KOPT-K1 (cell line): ENCODE measurements around the gene MAST4.
"Not testable (repeated sequence)": the region's sequence is repeated elsewhere in the genome, so short reads cannot be mapped to it uniquely, and the experiment has no call there.

Experiments used
- H3K27ac ChIP-seq: fragments of 200-600 bp; sonication (generic); 2 replicates; pipeline ENCODE4 v1.5.1; 2016; ENCODE audit warnings: antibody characterized with exemption, mild to moderate bottlenecking, low read depth, low read length; ENCODE audit not compliant: poor library complexity, severe bottlenecking
- H3K36me3 ChIP-seq: fragments of 200-600 bp; sonication (generic); 2 replicates; pipeline ENCODE4 v1.5.1; 2017; ENCODE audit warnings: antibody characterized with exemption, mild to moderate bottlenecking, low read length, moderate library complexity; ENCODE audit not compliant: insufficient read depth
- H3K9me3 ChIP-seq: fragments of 200-600 bp; sonication (generic); 2 replicates; pipeline ENCODE4 v1.5.1; 2017; ENCODE audit warnings: antibody characterized with exemption, low read length, mild to moderate bottlenecking; ENCODE audit not compliant: insufficient read depth, poor library complexity, severe bottlenecking

The MAST4 gene

GRCh38 chr5:66680804-66681203, 84.6 kb downstream of the MAST4 start:
- Histone ChIP-seq H3K36me3 (no peaks in the 10 kb centered on the region), H3K27ac (no peak overlapping the region)

GRCh38 chr5:66684663-66685062, 88.5 kb downstream of the MAST4 start:
- H3K36me3 ChIP-seq: no peaks in the 10 kb centered on the region
- H3K9me3 ChIP-seq: no peaks in the 10 kb centered on the region
- H3K27ac ChIP-seq: no peak overlapping the region

More at GRCh38 chr5:66680804-66681203, 84.6 kb downstream of the MAST4 start:
- no peaks in the 10 kb centered on the region for H3K9me3 ChIP-seq

- no peak overlapping the region for H3K27ac ChIP-seq
- H3K9me3 ChIP-seq: no peaks in the 10 kb centered on the region
- no peaks in the 10 kb centered on the region for H3K36me3 ChIP-seq
These were observed 93.5 kb downstream of the MAST4 start for GRCh38 chr5:66689522-66690220.

GRCh38 chr5:66694036-66694435, 97.8 kb downstream of the MAST4 start:
- H3K27ac ChIP-seq: no peak overlapping the region
- H3K36me3 ChIP-seq: no peaks in the 10 kb centered on the region
- no peaks in the 10 kb centered on the region for H3K9me3 ChIP-seq

- not testable (repeated sequence) for H3K36me3 ChIP-seq, H3K9me3 ChIP-seq, H3K27ac ChIP-seq
These were observed 99.6 kb downstream of the MAST4 start for GRCh38 chr5:66695840-66696239.

- Histone ChIP-seq H3K9me3 (no peaks in the 10 kb centered on the region), H3K36me3 (no peaks in the 10 kb centered on the region), H3K27ac (no peak overlapping the region)
These were observed 101.8 kb downstream of the MAST4 start for GRCh38 chr5:66697796-66698564.

- Histone ChIP-seq H3K9me3 (no peaks in the 10 kb centered on the region), H3K27ac (no peak overlapping the region), H3K36me3 (no peaks in the 10 kb centered on the region)
These were observed 105.1 kb downstream of the MAST4 start for GRCh38 chr5:66701244-66701643.

GRCh38 chr5:66702426-66702825, 106.2 kb downstream of the MAST4 start:
- Histone ChIP-seq H3K9me3 (no peaks in the 10 kb centered on the region), H3K27ac (no peak overlapping the region), H3K36me3 (no peaks in the 10 kb centered on the region)

GRCh38 chr5:66704790-66705425, 108.7 kb downstream of the MAST4 start:
- H3K27ac ChIP-seq: no peak overlapping the region
- H3K36me3 ChIP-seq: no peaks in the 10 kb centered on the region
- H3K9me3 ChIP-seq: no peaks in the 10 kb centered on the region

GRCh38 chr5:66708368-66708767, 112.2 kb downstream of the MAST4 start:
- no peak overlapping the region for H3K27ac ChIP-seq
- no peaks in the 10 kb centered on the region for H3K36me3 ChIP-seq
- H3K9me3 ChIP-seq: peaks cover 10% of the 10 kb centered on the region

GRCh38 chr5:66710557-66711088, 114.4 kb downstream of the MAST4 start:
- Histone ChIP-seq H3K36me3 (no peaks in the 10 kb centered on the region), H3K27ac (no peak overlapping the region), H3K9me3 (peaks cover 10% of the 10 kb centered on the region)

- H3K27ac ChIP-seq: no peak overlapping the region
- H3K36me3 ChIP-seq: no peaks in the 10 kb centered on the region
- H3K9me3 ChIP-seq: peaks cover 10% of the 10 kb centered on the region
These were observed 117.8 kb downstream of the MAST4 start for GRCh38 chr5:66713998-66714397.

- no peak overlapping the region for H3K27ac ChIP-seq
- H3K36me3 ChIP-seq: no peaks in the 10 kb centered on the region
- H3K9me3 ChIP-seq: no peaks in the 10 kb centered on the region
These were observed 121.5 kb downstream of the MAST4 start for GRCh38 chr5:66717455-66718373.

GRCh38 chr5:66718374-66719002, 122.3 kb downstream of the MAST4 start:
- no peaks in the 10 kb centered on the region for H3K36me3 ChIP-seq
- H3K9me3 ChIP-seq: no peaks in the 10 kb centered on the region
- no peak overlapping the region for H3K27ac ChIP-seq
